HUES6 (cell line): Measurements from ENCODE around the gene SCN4B.
"Not testable (repeated sequence)": the region's sequence is repeated elsewhere in the genome, so short reads cannot be mapped to it uniquely, and the experiment has no call there.

Experiments used
- H3K27ac ChIP-seq: 2 replicates; pipeline ENCODE4 v1.7.0; 2013; ENCODE audit warnings: low read depth, mild to moderate bottlenecking, low read length, inconsistent platforms
- H3K27me3 ChIP-seq: 2 replicates; pipeline ENCODE4 v1.6.1; 2013; ENCODE audit warnings: low read length; ENCODE audit not compliant: control insufficient read depth, insufficient read depth
- H3K36me3 ChIP-seq: 2 replicates; pipeline ENCODE4 v1.6.1; 2013; ENCODE audit warnings: low read length; ENCODE audit not compliant: control insufficient read depth, insufficient read depth
- H3K4me1 ChIP-seq: 2 replicates; pipeline ENCODE4 v1.6.1; 2013; ENCODE audit warnings: low read length; ENCODE audit not compliant: control insufficient read depth, insufficient read depth
- H3K4me3 ChIP-seq: 2 replicates; pipeline ENCODE4 v1.5.1; 2013; ENCODE audit warnings: low read depth, low read length
- H3K9ac ChIP-seq: one replicate; pipeline ENCODE4 v1.6.1; 2013; ENCODE audit warnings: mild to moderate bottlenecking, low read length
- H3K9me3 ChIP-seq: 2 replicates; pipeline ENCODE4 v1.6.1; 2013; ENCODE audit warnings: low read depth, low read length; ENCODE audit not compliant: control insufficient read depth, insufficient read depth

The SCN4B gene

GRCh38 chr11:118152552-118153471, at the start of gene SCN4B:
SCN4B (minus strand) TSS chr11:118152823; CDS start chr11:118152673, 150 bp downstream.
- Histone ChIP-seq H3K36me3 (no peaks in the 10 kb centered on the region), H3K4me1 (peaks cover 48% of the 10 kb centered on the region), H3K9ac (no peak within 1 kb of the TSS), H3K27ac (no peak within 1 kb of the TSS), H3K27me3 (peaks cover 99% of the 10 kb centered on the region), H3K9me3 (no peaks in the 10 kb centered on the region), H3K4me3 (peak within 1 kb of the TSS; percentile 77)

GRCh38 chr11:118201966-118202365, 49.3 kb upstream of the SCN4B start:
- Histone ChIP-seq H3K9ac (no peak overlapping the region), H3K27me3 (0 out of 2 replicates have a peak, but pooled peaks cover 4% of the 10 kb centered on the region), H3K9me3 (no peaks in the 10 kb centered on the region), H3K36me3 (no peaks in the 10 kb centered on the region), H3K4me3 (no peak overlapping the region), H3K27ac (no peak overlapping the region), H3K4me1 (peaks cover 17% of the 10 kb centered on the region)

GRCh38 chr11:118200901-118201680, 48.5 kb upstream of the SCN4B start:
- Histone ChIP-seq H3K4me1 (peaks cover 22% of the 10 kb centered on the region), H3K9me3 (no peaks in the 10 kb centered on the region), H3K4me3 (no peak overlapping the region), H3K27ac (no peak overlapping the region), H3K36me3 (no peaks in the 10 kb centered on the region), H3K9ac (no peak overlapping the region), H3K27me3 (0 out of 2 replicates have a peak, but pooled peaks cover 4% of the 10 kb centered on the region)

- Histone ChIP-seq H3K27me3 (0 out of 2 replicates have a peak, but pooled peaks cover 4% of the 10 kb centered on the region), H3K4me1 (peaks cover 23% of the 10 kb centered on the region), H3K9me3 (no peaks in the 10 kb centered on the region), H3K36me3 (no peaks in the 10 kb centered on the region), H3K9ac (no peak overlapping the region), H3K4me3 (no peak overlapping the region), H3K27ac (no peak overlapping the region)
These were observed 47.9 kb upstream of the SCN4B start for GRCh38 chr11:118200497-118200896.

GRCh38 chr11:118199135-118199534, 46.5 kb upstream of the SCN4B start:
- Histone ChIP-seq H3K9ac (no peak overlapping the region), H3K27me3 (0 out of 2 replicates have a peak, but pooled peaks cover 4% of the 10 kb centered on the region), H3K36me3 (no peaks in the 10 kb centered on the region), H3K4me3 (no peak overlapping the region), H3K4me1 (peaks cover 37% of the 10 kb centered on the region), H3K9me3 (no peaks in the 10 kb centered on the region), H3K27ac (no peak overlapping the region)

- Histone ChIP-seq H3K4me1 (peaks cover 37% of the 10 kb centered on the region), H3K4me3 (no peak overlapping the region), H3K27ac (no peak overlapping the region), H3K9me3 (no peaks in the 10 kb centered on the region), H3K27me3 (0 out of 2 replicates have a peak, but pooled peaks cover 4% of the 10 kb centered on the region), H3K9ac (no peak overlapping the region), H3K36me3 (no peaks in the 10 kb centered on the region)
These were observed 45.7 kb upstream of the SCN4B start for GRCh38 chr11:118198370-118198769.

GRCh38 chr11:118194835-118195627, 42.4 kb upstream of the SCN4B start:
- peaks cover 37% of the 10 kb centered on the region for H3K4me1 ChIP-seq
- no peak overlapping the region for H3K9ac ChIP-seq
- H3K4me3 ChIP-seq: no peak overlapping the region
- no peaks in the 10 kb centered on the region for H3K27me3 ChIP-seq
- no peak overlapping the region for H3K27ac ChIP-seq
- peaks cover 10% of the 10 kb centered on the region; the same call in 1 of the 2 replicates for H3K9me3 ChIP-seq
- no peaks in the 10 kb centered on the region for H3K36me3 ChIP-seq

GRCh38 chr11:118193910-118194566, 41.4 kb upstream of the SCN4B start:
- H3K27me3 ChIP-seq: no peaks in the 10 kb centered on the region
- H3K9ac ChIP-seq: no peak overlapping the region
- H3K27ac ChIP-seq: no peak overlapping the region
- H3K4me1 ChIP-seq: peaks cover 37% of the 10 kb centered on the region
- H3K36me3 ChIP-seq: no peaks in the 10 kb centered on the region
- H3K9me3 ChIP-seq: peaks cover 10% of the 10 kb centered on the region; the same call in 1 of the 2 replicates
- no peak overlapping the region for H3K4me3 ChIP-seq

- H3K9me3 ChIP-seq, H3K9ac ChIP-seq, H3K27me3 ChIP-seq, H3K36me3 ChIP-seq, H3K27ac ChIP-seq, H3K4me3 ChIP-seq: not testable (repeated sequence)
- peaks cover 26% of the 10 kb centered on the region for H3K4me1 ChIP-seq
These were observed 40.2 kb upstream of the SCN4B start for GRCh38 chr11:118192817-118193216.

GRCh38 chr11:118190942-118191506, 38.4 kb upstream of the SCN4B start:
- not testable (repeated sequence) for H3K4me3 ChIP-seq, H3K27ac ChIP-seq, H3K9me3 ChIP-seq, H3K9ac ChIP-seq, H3K27me3 ChIP-seq, H3K36me3 ChIP-seq
- peaks cover 15% of the 10 kb centered on the region for H3K4me1 ChIP-seq
